ENCODE results near the gene COL4A3.

The COL4A3 gene

DNA sequence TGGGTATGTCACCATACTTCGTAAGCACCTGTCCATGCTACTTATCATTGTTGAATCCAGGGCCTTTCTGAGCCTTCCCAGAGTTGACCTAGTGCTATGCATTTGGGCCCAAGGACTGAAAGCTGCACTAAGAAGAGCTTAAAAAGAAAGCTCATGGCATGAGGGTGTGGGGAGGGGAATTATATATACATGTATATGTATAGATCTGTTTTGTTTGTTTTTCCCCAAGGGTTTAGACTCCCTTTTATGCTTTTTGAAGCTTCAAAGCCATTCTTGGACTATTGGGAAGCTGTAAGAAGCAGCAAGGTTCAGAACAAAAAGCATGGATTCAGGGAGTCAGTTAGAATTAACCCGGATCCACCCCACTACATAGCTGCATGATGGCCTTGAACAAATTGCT is 183.9 kb downstream of the COL4A3 start:
- Histone ChIP-seq H3K9me3 (ENCODE audit: control insufficient read depth in 1 of 2, low read length in 2 of 2) (no peaks in the 10 kb centered on the region), H3K4me3 (ENCODE audit: low read depth in 1 of 2, low read length in 2 of 2) (no peak overlapping the region), H3K27me3 (ENCODE audit: control insufficient read depth in 1 of 2, insufficient read depth in 2 of 2, low read length in 2 of 2) (no peaks in the 10 kb centered on the region), H3K27ac (ENCODE audit: low read depth, low read length) (no peak overlapping the region), H3K4me1 (ENCODE audit: control insufficient read depth in 1 of 2, insufficient read depth in 2 of 2, low read length in 2 of 2) (no peaks in the 10 kb centered on the region), H3K36me3 (ENCODE audit: control insufficient read depth in 1 of 2, insufficient read depth in 2 of 2, low read length in 2 of 2) (peaks cover 11 to 27% of the 10 kb centered on the region in 2 donors), H3K9ac (ENCODE audit: low read depth in 1 of 2, low read length in 2 of 2) (no peak overlapping the region)

GRCh38 chr2:227349989-227350612 is 185.7 kb downstream of the COL4A3 start:
- Histone ChIP-seq H3K27ac (ENCODE audit: low read depth, low read length) (no peak overlapping the region), H3K9ac (ENCODE audit: low read depth in 1 of 2, low read length in 2 of 2) (no peak overlapping the region), H3K4me3 (ENCODE audit: low read depth in 1 of 2, low read length in 2 of 2) (no peak overlapping the region), H3K9me3 (ENCODE audit: control insufficient read depth in 1 of 2, low read length in 2 of 2) (no peaks in the 10 kb centered on the region), H3K4me1 (ENCODE audit: control insufficient read depth in 1 of 2, insufficient read depth in 2 of 2, low read length in 2 of 2) (no peaks in the 10 kb centered on the region), H3K27me3 (ENCODE audit: control insufficient read depth in 1 of 2, insufficient read depth in 2 of 2, low read length in 2 of 2) (no peaks in the 10 kb centered on the region), H3K36me3 (ENCODE audit: control insufficient read depth in 1 of 2, insufficient read depth in 2 of 2, low read length in 2 of 2) (peaks cover 11 to 27% of the 10 kb centered on the region in 2 donors)

DNA sequence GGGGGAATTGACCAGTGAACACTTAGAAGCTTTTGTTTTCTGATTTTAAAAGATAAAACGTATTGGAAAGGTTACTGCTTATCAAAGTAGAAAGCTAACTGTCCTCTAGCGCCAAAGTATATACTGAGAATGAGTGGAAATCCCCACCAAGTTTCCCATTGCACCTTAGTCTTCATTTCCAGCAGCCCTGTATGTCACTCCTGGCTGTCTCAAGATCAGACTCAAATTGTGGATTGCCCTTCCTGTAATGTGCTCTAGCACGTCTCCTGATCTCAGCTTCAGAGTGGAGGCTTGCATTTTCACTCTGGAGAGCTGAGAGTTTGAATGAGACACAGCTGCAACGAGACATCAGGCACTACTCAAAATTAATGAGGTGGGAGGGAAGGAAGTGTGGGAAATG is 187.2 kb downstream of the COL4A3 start:
- H3K27me3 ChIP-seq (ENCODE audit: control insufficient read depth in 1 of 2, insufficient read depth in 2 of 2, low read length in 2 of 2), result no peaks in the 10 kb centered on the region
- H3K9ac ChIP-seq (ENCODE audit: low read depth in 1 of 2, low read length in 2 of 2), result no peak overlapping the region
- H3K4me3 ChIP-seq (ENCODE audit: low read depth in 1 of 2, low read length in 2 of 2), result no peak overlapping the region
- H3K36me3 ChIP-seq (ENCODE audit: control insufficient read depth in 1 of 2, insufficient read depth in 2 of 2, low read length in 2 of 2), result peaks cover 21 to 37% of the 10 kb centered on the region in 2 donors
- H3K4me1 ChIP-seq (ENCODE audit: control insufficient read depth in 1 of 2, insufficient read depth in 2 of 2, low read length in 2 of 2), result no peaks in the 10 kb centered on the region
- H3K27ac ChIP-seq (ENCODE audit: low read depth, low read length), result no peak overlapping the region
- H3K9me3 ChIP-seq (ENCODE audit: control insufficient read depth in 1 of 2, low read length in 2 of 2), result no peaks in the 10 kb centered on the region

DNA sequence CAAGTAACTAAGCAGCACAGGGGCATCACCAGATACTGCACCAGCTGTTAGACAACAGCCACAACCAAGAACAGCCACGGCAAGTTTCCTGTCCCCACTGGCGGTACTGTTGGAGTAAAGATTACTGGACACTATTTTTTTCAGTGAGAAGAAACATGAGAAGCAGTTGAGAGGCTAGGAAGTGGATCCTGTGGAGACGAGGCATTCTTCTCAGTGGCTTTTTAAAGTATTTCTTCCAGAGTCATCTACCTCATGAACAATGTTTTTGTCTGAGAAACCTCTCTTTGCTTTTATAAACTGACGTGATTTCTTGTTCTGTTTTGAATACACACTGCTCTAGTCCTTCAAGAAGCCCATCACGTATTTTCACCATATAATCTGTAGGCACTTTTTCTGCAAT is 195.9 kb downstream of the COL4A3 start:
- Histone ChIP-seq H3K9ac (ENCODE audit: low read depth in 1 of 2, low read length in 2 of 2) (no peak overlapping the region), H3K27me3 (ENCODE audit: control insufficient read depth in 1 of 2, insufficient read depth in 2 of 2, low read length in 2 of 2) (no peaks in the 10 kb centered on the region), H3K36me3 (ENCODE audit: control insufficient read depth in 1 of 2, insufficient read depth in 2 of 2, low read length in 2 of 2) (peaks cover 34 to 54% of the 10 kb centered on the region in 2 donors), H3K27ac (ENCODE audit: low read depth, low read length) (no peak overlapping the region), H3K4me3 (ENCODE audit: low read depth in 1 of 2, low read length in 2 of 2) (no peak overlapping the region), H3K9me3 (ENCODE audit: control insufficient read depth in 1 of 2, low read length in 2 of 2) (no peaks in the 10 kb centered on the region), H3K4me1 (ENCODE audit: control insufficient read depth in 1 of 2, insufficient read depth in 2 of 2, low read length in 2 of 2) (no peaks in the 10 kb centered on the region)

GRCh38 chr2:227363756-227364155 is 199.3 kb downstream of the COL4A3 start:
- Histone ChIP-seq H3K27ac (ENCODE audit: low read depth, low read length) (no peak overlapping the region), H3K4me3 (ENCODE audit: low read depth in 1 of 2, low read length in 2 of 2) (no peak overlapping the region)

More at GRCh38 chr2:227363756-227364155, 199.3 kb downstream of the COL4A3 start:
- no peaks in the 10 kb centered on the region for H3K27me3 ChIP-seq (ENCODE audit: control insufficient read depth in 1 of 2, insufficient read depth in 2 of 2, low read length in 2 of 2)
- no peak overlapping the region for H3K9ac ChIP-seq (ENCODE audit: low read depth in 1 of 2, low read length in 2 of 2)
- peaks cover 21 to 28% of the 10 kb centered on the region in 2 donors for H3K36me3 ChIP-seq (ENCODE audit: control insufficient read depth in 1 of 2, insufficient read depth in 2 of 2, low read length in 2 of 2)
- peaks cover 0 to 5% of the 10 kb centered on the region in 2 donors for H3K4me1 ChIP-seq (ENCODE audit: control insufficient read depth in 1 of 2, insufficient read depth in 2 of 2, low read length in 2 of 2)
- no peaks in the 10 kb centered on the region for H3K9me3 ChIP-seq (ENCODE audit: control insufficient read depth in 1 of 2, low read length in 2 of 2)

All from duodenal mucosa (tissue), 2 donors.